ENCODE results near the gene OPCML.

- no peak for TF ChIP-seq CTCF (IDR thresholded peaks at IDR 0.05)
- TF ChIP-seq POLR2AphosphoS5 (IDR thresholded peaks at IDR 0.05), result no peak
These were observed 435.3 kb downstream of the OPCML start for GRCh38 chr11:133096981-133097380.

Data from prostate gland (tissue), 2 donors.